GM19025 (cell line): ENCODE data around the gene PCDHB14.

ENCODE experiments used
- ATAC-seq: cut with Tn5 transposase; IDR thresholded peaks from one replicate; pipeline ENCODE4 v1.9.1; 2021; ENCODE audit warnings: mild to moderate bottlenecking, low read depth, moderate library complexity; ENCODE audit not compliant: unreplicated experiment

The PCDHB14 gene

DNA sequence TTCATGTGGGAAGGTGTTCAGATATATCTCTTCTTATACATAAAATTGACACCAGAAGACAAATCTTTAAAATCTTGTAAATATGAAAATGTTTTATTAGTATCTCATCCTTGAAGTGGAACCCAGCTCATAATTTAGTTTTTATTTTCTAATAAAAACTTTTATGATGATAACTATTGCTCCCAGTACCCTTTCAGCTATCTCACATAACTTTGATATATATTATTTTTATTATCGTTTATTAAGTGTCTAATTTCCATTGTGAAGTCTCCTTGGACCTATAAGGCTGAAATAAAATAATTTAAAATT lies 38.0 kb downstream of the PCDHB14 start:
- no peak for ATAC-seq

DNA sequence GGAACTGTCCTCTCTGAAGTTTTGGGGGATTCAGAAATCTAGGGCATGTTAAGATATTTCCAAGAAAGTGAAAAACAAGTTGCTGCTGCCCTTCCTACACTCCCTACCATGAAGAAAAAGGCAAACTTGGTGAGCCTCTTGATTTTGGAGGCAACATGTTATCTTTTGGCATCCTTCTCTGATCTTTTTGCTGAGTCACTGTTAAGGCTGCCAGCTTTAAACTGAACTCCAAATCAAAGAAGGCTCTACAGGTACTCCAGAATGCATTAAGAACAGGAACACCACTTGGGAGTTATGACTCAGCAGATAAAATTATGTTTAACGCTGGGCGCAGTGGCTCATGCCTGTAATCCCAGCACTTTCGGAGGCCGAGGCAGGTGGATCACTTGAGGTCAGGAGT lies 46.1 kb downstream of the PCDHB14 start:
- no peak for ATAC-seq

DNA sequence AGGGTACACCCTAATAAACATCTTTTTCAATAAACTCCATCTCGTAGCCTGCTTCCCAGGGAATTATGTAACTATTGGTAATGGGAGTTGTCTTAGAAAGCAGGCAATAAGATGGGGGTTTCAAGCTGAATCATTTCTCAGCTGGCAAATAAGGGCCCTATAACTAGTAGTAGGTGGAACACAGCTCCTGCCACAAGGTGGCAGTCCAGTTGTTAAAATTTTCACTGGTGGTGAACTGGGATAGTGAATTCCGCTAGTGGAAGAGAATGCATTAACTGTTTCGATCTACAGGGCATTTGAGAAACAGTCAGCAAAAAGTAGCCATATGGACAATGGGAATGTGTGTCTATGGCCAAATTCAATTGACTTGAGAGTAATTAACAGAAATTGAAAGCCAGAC lies 49.8 kb downstream of the PCDHB14 start:
- no peak for ATAC-seq
